NCI-H526 treated with DMSO at 0.1 percent for 48 hours (cell line): ENCODE data around the gene ALDH16A1.
"Not testable (repeated sequence)": the region's sequence is repeated elsewhere in the genome, so short reads cannot be mapped to it uniquely, and the experiment has no call there.

Experiments used
- DNase-seq: peaks from one replicate; lab custom pipeline; 2025; lab: John Stamatoyannopoulos, UW

The ALDH16A1 gene

GRCh38 chr19:49441210-49441959, 11.6 kb upstream of the ALDH16A1 start, which contains the start of gene SLC17A7:
SLC17A7 (minus strand) TSS chr19:49441527; CDS start chr19:49441379, 148 bp downstream.
- DNase-seq, result no peak

DNA sequence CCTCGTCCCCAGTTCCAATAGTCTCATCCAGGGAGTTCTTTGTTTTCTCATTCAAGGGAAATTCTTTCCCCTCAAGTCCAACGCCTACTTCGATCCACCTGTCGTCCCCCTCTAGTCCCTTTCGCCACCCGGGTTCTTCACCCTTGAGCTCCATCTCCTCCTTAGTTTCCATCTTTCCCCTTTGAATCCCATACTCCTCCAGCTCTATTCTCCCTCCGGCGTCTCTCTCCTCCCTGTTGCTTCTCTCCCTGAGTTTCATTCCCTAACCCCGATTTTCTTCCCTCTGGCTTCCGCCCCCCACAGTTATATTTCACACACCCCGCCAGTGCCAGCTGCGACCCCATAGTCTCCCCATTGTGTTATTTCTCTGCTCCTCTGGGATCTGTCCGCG, 11.1 kb upstream of the ALDH16A1 start:
- DNase-seq, result no peak

- DNase-seq, result no peak
Observed at GRCh38 chr19:49442354-49442753, 10.7 kb upstream of the ALDH16A1 start.

GRCh38 chr19:49442771-49443365, 10.2 kb upstream of the ALDH16A1 start:
- DNase-seq, result peak; percentile 57

DNA sequence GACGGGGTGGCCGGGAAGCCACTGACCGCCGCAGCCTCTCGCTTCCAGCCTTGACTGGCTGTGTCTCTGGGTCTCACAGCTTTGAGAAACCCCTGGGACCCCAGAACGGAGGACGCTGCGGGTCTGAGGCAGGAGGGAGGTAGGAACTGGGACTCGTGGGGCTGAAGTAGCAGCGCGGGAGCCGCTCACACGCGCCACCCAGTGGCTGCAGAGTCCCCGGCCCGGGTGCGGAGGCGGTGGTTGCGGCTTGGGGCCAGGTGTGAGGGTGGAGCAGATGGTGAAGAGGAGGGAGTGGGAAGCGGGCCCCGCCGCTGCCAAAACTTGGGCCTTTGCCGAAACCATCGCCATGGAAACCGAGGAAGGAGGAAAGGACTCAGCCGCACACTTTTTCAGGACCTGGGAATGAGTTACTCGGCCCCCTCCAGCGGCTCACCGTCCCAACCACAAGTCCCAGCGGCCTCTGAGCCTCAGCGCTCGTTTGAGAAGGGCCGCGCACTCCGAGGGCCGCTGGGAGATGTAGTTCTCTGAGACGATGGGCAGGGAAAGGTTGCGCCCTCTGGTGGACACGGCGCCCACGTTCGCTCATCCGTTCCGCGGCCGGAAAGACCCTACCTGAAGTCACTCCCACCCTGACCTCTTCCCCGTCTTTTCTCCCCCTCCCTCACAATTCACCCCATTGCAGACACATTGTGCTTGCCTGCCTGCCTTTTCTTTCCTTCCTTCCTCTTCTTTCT, 9.5 kb upstream of the ALDH16A1 start:
- DNase-seq, result peak; percentile 92

GRCh38 chr19:49444100-49444700, 8.8 kb upstream of the ALDH16A1 start:
- not testable (repeated sequence) for DNase-seq

GRCh38 chr19:49445997-49446396, 7.0 kb upstream of the ALDH16A1 start:
- DNase-seq, result no peak

DNA sequence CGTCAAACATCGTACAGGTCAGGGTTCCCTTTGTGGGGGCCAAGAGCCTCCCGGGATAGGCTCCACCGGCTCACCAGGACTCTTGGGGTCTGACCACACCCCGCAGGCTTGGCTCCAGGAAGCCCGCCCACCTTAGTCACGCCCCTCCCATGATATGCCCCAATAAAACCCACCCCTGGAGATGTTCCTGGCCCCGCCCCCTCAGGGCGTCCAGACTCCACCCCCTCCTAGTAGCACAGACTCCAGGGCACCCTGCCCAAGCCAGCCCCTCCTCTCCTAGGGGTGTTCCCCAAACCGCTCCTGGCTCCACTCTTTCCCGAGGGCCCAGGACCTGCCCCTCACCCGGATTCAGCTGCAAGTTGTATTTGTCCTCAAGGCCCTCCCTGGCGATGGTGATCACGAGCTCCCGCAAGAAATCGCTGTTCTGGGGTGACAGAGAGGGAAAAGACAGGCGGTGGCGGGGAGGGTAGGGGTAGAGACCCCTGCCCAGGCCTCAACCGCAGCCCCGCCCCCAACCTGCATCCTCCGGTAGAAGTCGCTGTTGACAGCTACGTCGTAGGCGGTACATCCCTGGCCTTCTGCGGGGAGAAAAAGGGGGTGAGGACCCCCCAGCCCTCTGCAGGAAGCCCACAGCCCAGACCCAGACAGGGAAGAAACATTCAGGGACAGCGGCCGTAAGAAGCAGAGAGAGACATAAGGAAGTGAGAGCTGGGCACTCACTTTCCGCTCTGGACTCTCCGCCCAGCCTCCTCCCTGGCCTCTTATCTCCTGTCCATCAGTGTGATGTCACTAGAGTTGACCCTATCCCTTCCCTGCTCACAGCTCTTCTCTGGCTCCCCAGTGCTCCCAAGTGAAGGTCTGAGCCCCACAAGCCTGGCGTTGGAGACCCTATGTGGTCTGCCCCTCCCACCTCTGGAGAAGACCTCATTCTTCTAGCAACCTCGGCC, 5.3 kb upstream of the ALDH16A1 start:
- DNase-seq, result no peak

DNA sequence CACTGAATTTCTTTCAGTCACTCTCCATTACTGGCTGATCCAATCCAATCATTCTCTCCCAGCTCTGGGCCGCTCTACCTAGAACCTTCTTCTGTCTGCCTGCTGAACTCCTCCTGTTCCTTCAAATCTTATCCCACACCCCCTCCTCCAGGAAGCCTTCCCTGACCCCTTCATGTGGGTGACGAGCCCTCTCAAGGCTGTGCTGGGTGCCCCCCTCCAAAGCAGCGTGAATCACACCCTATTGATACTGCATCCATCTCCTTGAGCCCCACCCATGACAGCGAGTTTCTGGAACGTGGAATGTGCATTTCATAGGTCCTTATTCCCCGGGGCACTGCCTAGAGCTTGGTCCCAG, 4.6 kb upstream of the ALDH16A1 start:
- DNase-seq, result no peak

DNA sequence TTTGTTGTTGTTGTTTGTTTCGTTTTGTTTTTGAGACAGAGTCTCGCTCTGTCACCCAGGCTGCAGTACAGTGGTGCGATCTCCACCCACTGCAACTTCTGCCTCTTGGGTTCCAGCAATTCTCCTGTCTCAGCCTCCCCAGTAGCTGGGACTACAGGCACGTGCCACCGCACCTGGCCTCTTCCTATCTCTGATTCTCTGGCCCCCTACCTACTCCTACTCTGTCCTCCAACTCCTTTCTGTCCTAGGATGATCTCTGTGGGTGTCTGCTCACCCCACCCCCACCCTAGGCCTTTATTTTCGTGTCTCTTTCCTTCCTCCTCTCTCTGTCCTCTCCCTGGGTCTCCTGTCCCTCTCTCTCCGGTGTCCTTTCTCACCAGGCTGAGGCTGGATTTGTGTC, 2.6 kb upstream of the ALDH16A1 start:
- no peak for DNase-seq

GRCh38 chr19:49451430-49452181, 1.4 kb upstream of the ALDH16A1 start, which contains the start of gene PIH1D1:
PIH1D1 (minus strand) TSS chr19:49451814; CDS start chr19:49451574, 240 bp downstream.
- DNase-seq, result peak; percentile 98

DNA sequence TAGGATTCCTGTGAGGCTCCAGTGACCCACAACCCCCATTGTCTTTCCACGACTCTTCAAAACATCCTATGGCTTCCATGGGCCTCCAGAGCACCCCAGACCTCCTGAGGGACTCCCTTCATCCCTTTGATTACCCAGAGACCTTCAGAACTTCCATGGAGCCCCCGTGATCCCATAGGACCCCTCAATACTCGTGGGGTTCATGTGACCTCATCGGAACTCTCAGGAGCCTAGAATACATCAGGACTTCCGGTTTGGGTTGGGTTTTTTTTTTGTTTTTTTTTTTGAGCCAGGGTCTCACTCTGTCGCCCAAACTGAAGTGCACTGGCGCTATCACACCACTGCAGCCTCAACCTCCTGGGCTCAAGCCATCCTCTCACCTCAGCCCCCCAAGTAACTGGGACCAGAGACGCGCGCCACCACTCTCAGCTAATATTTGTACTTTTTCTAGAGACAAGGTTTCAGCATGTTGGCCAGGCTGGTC, 774 bp downstream of the ALDH16A1 start:
- DNase-seq, result no peak

DNA sequence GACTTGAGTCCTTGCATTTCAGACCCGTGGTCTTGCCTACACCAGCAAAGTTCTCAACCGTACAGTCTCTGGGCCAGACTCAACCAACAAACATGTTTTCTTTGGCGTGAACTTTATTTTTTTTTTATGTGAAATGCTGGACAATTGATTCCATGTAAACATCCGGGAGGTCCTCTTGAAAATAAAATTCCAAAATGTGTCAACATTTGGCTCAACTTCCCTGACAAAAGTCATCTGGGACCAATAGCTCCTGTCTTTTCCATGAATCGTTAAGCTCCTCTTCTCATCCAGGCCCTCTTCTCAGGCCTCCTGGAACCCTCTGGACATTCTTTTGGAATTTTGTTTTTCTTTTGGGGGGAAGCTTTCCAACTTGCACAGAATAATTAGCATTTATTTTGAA, 2.7 kb downstream of the ALDH16A1 start:
- DNase-seq, result no peak

DNA sequence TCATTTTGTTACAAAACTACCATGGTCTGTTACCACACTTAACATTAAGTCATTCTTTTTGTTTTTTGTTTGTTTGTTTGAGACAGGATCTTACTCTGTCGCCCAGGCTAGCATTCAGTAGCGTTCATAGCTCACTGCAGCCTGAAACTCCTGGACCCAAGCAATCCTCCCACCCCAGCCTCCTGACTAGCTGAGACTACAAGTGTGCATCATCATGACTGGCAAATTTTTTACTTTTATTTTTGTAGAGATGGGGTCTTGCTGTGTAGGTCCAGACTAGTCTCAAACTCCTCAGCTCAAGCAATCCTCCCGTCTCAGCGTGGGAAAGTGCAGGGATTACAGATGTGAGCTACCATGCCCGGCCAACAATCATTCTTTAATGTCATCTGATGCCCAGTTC, 3.3 kb downstream of the ALDH16A1 start:
- DNase-seq, result no peak

DNA sequence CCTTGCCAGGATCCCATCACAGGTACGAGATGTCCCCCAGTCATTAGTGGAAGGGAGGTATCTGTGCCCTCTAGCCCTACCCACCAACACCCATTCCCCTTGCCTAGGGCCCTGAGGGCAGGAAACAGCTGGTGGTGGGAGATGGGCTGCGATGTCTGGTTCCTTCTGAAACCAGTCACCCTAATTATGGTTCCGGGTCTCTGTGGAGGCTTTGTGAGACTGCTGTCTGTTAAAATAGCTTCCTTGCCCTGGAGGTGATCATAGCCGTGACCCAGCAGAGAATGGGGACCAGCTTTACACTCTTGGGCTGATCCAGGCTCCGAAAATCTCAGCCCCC, 5.5 kb downstream of the ALDH16A1 start:
- no peak for DNase-seq

DNA sequence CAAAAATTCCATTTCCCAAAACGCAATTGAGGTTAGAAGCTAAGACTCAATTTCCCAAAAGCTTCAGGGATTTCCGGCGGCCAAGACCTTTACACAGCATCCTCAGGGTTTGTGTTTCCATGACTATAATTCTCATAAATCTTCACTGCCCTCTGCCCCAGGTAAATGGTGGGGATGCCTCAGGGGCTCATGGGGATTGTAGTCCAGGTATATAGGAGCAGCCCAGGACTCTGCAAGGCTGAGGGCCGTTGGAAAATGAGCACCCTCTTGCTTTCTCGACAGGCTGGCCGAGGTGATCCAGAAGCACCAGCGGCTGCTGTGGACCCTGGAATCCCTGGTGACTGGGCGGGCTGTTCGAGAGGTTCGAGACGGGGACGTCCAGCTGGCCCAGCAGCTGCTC, 6.4 kb downstream of the ALDH16A1 start:
- no peak for DNase-seq

DNA sequence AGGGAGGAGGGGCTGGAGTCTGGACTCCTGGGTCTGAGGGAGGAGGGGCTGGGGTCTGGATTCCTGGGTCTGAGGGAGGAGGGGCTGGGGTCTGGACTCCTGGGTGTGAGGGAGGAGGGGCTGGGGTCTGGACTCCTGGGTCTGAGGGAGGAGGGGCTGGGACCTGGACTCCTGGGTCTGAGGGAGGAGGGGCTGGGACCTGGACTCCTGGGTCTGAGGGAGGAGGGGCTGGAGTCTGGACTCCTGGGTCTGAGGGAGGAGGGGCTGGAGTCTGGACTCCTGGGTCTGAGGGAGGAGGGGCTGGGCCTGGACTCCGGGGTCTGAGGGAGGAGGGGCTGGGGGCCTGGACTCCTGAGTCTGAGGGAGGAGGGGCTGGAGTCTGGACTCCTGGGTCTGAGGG, 8.1 kb downstream of the ALDH16A1 start:
- not testable (repeated sequence) for DNase-seq

GRCh38 chr19:49461656-49462055, 8.6 kb downstream of the ALDH16A1 start:
- no peak for DNase-seq

DNA sequence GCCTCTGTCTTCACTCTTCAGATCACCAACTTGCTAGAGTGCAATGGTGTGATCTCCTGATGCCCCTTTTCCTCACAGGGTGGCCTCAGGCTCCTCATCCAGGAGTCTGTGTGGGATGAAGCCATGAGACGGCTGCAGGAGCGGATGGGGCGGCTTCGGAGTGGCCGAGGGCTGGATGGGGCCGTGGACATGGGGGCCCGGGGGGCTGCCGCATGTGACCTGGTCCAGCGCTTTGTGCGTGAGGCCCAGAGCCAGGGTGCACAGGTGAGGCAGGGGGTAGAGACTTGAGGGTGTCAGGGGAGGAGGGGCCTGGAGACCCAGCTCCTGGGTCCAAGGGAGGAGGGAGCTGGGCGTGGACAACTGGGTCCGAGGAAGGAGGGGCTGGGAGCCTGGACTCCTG, 9.5 kb downstream of the ALDH16A1 start:
- DNase-seq, result no peak

DNA sequence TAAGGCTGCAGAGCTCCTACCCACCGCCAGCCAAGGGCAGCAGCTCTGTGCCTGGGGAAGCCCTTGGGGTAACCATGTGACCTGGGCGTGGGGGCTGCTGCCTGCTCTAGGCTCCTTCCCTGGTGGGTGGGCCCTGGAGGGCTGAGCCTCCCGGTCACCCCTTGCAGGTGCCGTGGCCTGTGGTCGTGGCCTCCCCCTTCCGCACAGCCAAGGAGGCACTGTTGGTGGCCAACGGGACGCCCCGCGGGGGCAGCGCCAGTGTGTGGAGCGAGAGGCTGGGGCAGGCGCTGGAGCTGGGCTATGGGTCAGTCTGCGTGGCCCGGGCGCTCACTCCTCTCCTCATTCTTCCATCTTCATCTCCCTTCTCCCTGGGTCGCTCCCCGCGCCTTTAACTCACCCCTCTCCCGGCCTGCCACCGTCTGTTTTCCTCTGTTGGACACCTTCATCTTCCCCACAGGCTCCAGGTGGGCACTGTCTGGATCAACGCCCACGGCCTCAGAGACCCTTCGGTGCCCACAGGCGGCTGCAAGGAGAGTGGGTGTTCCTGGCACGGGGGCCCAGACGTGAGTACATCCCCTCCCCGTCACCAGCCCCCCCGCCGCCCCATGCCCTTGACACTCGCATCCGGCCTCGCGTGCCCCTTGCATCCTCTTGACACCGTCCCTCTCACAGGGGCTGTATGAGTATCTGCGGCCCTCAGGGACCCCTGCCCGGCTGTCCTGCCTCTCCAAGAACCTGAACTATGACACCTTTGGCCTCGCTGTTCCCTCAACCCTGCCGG, 11.1 kb downstream of the ALDH16A1 start:
- no peak for DNase-seq
